NB4 (cell line): Measurements from ENCODE around the gene PRKCE.
A peak's percentile ranks its signal among the peaks of the same experiment; 100 is the strongest.

ENCODE experiments used
- DNase-seq: peaks from one replicate; pipeline ENCODE4 v3.0.0; 2010; ENCODE audit warnings: low read depth
- H3K4me3 ChIP-seq: one replicate; pipeline ENCODE4 v1.5.1; 2011; ENCODE audit warnings: mild to moderate bottlenecking, low read depth, low read length, moderate library complexity
- MYC ChIP-seq: IDR thresholded peaks from 2 replicates; pipeline ENCODE4 v1.6.1; 2011; ENCODE audit warnings: low read depth, low read length
- POLR2A ChIP-seq: IDR thresholded peaks from 2 replicates; pipeline ENCODE4 v1.6.1; 2011; ENCODE audit warnings: mild to moderate bottlenecking; ENCODE audit not compliant: insufficient read length; ENCODE audit errors: extremely low read depth
- TF ChIP-seq, protein P1 (sequence below): IDR thresholded peaks from one replicate; pipeline ENCODE4 v1.5.1; 2012; ENCODE audit warnings: low read depth, low read length
- TF ChIP-seq, protein P2 (sequence below): IDR thresholded peaks from 2 replicates; pipeline ENCODE4 v1.6.1; 2011; ENCODE audit warnings: low read depth, low read length

The PRKCE gene

DNA sequence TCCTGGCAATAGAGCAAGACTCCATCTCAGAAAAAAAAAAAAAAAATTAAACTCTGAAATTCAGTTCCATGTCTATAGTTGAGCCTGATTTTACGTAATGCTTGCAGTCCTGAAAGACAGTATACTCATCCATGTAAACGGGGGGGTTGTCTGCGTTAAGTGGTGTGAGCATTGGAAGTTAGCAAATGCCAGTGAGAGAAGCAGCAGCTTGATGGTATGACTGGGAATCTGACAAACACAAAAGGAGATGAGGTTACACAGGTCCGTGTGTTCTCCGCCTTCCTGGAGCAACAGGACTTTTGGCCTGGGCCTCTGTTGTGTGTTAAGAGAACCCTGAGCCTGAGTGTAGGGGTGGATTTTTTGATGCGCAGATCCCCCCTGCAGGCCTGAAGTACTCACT lies 82.9 kb downstream of the PRKCE start:
- H3K4me3 ChIP-seq, result no peak overlapping the region
- no peak for TF ChIP-seq MYC
- TF ChIP-seq, protein P1, sequence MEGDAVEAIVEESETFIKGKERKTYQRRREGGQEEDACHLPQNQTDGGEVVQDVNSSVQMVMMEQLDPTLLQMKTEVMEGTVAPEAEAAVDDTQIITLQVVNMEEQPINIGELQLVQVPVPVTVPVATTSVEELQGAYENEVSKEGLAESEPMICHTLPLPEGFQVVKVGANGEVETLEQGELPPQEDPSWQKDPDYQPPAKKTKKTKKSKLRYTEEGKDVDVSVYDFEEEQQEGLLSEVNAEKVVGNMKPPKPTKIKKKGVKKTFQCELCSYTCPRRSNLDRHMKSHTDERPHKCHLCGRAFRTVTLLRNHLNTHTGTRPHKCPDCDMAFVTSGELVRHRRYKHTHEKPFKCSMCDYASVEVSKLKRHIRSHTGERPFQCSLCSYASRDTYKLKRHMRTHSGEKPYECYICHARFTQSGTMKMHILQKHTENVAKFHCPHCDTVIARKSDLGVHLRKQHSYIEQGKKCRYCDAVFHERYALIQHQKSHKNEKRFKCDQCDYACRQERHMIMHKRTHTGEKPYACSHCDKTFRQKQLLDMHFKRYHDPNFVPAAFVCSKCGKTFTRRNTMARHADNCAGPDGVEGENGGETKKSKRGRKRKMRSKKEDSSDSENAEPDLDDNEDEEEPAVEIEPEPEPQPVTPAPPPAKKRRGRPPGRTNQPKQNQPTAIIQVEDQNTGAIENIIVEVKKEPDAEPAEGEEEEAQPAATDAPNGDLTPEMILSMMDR, result no peak
- TF ChIP-seq, protein P2, sequence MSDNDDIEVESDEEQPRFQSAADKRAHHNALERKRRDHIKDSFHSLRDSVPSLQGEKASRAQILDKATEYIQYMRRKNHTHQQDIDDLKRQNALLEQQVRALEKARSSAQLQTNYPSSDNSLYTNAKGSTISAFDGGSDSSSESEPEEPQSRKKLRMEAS, result no peak
- TF ChIP-seq POLR2A, result no peak
- no peak for DNase-seq

DNA sequence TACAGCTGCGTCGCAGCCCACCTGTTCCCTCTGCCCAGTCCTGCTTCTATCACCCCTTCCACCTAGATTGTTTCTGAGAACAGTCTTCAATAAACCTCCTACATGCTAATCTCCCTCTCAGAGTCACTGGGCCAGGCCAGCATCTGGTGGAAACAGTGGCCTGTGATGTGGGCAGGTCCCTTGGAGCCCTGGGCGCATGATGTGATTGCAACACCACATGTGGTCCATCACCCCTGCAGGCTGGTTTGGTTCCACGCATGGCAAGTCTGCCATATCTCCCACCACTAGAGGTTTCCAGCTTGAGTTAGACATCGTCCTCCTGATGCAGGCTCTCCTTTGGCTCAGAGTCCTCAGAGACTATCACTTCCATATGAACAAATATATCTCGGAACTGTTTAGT lies 83.5 kb downstream of the PRKCE start:
- TF ChIP-seq POLR2A (no peak), MYC (no peak)
- TF ChIP-seq, protein P2, result no peak
- TF ChIP-seq, protein P1, result no peak
- DNase-seq, result peak; percentile 37

DNA sequence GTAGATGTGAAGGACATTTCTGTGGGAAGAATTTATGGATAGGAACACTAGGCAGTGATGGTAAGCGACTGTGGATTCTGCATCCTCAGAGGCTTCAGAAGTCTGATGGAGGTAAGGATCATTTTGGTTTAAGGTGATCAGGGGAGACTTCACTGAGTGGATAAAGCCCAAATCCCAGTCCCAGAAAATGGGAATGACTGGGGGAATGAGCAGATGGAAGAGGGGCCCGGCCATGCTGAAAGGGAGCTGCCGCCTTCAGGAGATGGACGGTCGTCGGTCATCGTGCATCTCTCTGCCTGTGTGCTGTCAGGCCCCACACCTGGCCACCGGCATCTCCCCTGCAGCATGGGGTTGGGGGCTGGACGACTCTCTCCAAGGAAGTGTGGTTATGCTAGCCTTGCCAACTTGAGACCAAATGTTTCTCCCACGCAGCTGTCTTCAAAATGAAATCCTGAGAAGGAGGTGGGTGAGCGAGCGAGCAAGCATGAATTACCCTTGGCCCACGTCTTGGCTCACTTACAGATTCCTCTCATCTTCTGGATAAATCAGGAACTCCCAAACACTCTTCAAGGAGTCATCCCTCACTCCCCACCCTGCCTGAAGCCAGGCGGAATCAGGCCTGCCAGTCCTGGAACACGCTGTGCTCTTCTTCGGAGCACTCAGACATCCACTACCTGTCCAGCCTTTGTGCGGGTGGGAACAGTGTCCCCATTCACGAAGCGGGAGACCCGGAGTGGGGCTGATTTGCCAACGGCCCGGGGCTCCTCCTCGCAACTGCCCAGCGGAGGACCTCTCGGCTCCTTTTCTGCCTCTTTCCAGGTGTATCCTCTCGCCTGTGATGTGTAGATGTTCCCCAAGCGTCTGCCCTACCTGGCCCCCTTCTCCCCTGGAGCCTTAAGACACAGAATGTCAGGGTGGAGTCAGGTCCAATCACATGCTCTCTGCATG lies 85.6 kb downstream of the PRKCE start:
- no peak for DNase-seq
- TF ChIP-seq, protein P2, result no peak
- TF ChIP-seq POLR2A (no peak), MYC (no peak)
- TF ChIP-seq, protein P1, result no peak
- no peak overlapping the region for H3K4me3 ChIP-seq

More for the DNA sequence above, 83.5 kb downstream of the PRKCE start:
- no peak overlapping the region for H3K4me3 ChIP-seq

DNA sequence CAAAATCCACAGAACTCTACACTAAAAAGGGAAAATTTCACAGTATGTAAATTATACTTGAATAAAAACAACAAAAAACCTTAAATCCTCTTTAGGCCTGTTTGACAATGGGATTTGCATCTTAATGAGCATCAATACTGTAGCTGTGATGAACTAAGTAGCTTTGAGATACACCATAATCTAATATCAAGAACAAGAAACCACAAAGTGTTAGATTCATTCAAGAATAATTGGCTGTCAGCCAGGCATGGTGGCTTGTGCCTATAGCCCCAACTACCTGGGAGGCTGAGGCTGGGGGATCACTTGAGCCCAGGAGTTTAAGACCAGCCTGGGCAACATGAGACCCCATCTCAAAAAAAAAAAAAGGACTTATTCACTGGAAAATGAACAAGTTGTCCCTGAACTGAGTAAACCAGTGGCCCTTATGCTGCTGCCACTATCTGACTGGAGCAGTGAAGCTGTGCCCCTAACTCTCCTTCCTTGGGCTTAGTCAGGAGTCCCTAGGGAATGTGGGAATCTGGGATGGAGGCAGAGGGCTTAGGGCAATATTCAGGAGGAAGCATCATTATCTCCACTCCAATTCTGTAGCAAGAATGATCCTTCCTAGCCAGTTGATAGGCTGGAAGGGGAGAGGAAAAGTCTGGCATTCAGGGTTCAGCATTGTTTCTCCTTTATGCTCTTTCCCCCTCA lies 88.5 kb downstream of the PRKCE start:
- DNase-seq, result no peak
- no peak for TF ChIP-seq POLR2A
- TF ChIP-seq, protein P2, result no peak
- no peak for TF ChIP-seq MYC
- TF ChIP-seq, protein P1, result no peak
- no peak overlapping the region for H3K4me3 ChIP-seq

DNA sequence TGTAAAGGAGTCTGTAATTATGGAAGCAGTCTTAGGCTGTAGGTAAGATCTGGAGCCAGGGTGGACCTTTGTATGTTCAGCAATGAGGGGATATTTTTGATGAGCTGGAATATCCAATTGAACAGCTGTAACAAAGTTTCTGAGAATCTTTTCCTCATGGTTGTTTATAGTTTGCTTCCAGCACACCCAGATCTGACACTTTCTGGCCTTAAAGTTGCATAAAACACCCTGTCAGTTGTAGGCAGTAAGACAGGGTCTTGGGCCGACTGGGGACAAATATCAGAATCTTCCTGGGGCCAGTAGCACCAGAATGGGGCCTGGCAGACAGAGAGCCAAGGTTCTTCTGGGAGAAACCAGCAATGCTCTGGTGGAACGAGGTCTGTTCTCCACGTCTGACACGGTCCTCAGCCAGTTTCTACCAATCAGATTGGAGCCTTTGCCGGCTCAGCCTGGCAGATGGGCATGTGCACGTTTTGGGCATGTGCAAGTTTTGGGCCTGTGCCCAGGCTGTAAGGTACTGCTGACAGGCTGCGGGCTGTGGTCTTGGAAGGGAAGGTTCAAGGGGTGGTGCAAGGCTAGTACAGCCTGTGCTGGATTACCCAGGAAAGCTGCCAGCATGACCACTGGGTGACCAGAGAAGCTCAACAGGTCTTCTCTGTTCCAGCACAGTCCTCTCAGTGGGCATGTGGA lies 89.8 kb downstream of the PRKCE start:
- DNase-seq, result no peak
- no peak overlapping the region for H3K4me3 ChIP-seq
- TF ChIP-seq, protein P2, result no peak
